ENCODE measurements around the gene WDR74. TPM values are rescaled to one million over a fixed set of nuclear protein-coding genes. Genes with fewer than 3 reads are reported as not detected.

The WDR74 gene
- total RNA-seq, 1 experiment from 2014 or later, result 72.4 TPM

DNA sequence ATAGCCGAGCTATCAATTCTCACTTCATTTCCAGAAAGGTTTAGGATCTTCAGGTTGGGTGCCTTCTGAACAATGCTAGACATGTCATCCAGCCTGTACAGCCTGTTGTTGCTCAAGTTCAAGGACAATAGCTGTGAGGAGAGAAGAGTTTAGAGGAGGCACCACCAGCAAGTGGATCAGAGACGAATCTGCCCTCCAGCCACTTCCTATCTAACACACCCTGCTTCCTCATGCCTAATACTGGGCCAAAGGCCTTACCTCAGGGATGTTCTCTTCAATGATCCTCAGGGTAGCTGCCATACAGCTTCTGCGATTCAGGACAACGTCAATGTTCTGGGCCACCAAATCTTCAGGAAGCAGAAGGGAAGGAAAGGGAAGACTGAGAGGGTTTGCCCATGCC lies 38.3 kb downstream of the WDR74 start:
- no TSS peak for BruUV-seq (replicated peaks)
- Histone ChIP-seq H3K9me3 (ENCODE audit: insufficient read depth, low read depth) (no peaks in the 10 kb centered on the region), H3K27ac (no peak overlapping the region), H3F3A (ENCODE audit: insufficient read depth, low read depth) (peaks cover 6% of the 10 kb centered on the region; the same call in 1 of the 2 replicates), H3K36me3 (ENCODE audit: low read depth) (peaks cover 45% of the 10 kb centered on the region), H2AFZ (no peak overlapping the region), H3K9me2 (ENCODE audit: insufficient read depth) (no peaks in the 10 kb centered on the region), H3K79me2 (ENCODE audit: low read depth) (peaks cover 32% of the 10 kb centered on the region), H3K4me1 (replicated peaks; ENCODE audit: insufficient read depth) (peaks cover 14% of the 10 kb centered on the region), H3K4me2 (no peak overlapping the region), H3K27me3 (ENCODE audit: insufficient read depth, low read depth) (no peaks in the 10 kb centered on the region), H4K20me1 (ENCODE audit: insufficient read depth) (no peaks in the 10 kb centered on the region; the same call in 1 of the 2 replicates), H3K4me3 (no peak overlapping the region)
- CTCF ChIA-PET, result no interaction called here
- peak in 1 of 2 experiments; percentile 31 for DNase-seq
- TF ChIP-seq, protein P1, sequence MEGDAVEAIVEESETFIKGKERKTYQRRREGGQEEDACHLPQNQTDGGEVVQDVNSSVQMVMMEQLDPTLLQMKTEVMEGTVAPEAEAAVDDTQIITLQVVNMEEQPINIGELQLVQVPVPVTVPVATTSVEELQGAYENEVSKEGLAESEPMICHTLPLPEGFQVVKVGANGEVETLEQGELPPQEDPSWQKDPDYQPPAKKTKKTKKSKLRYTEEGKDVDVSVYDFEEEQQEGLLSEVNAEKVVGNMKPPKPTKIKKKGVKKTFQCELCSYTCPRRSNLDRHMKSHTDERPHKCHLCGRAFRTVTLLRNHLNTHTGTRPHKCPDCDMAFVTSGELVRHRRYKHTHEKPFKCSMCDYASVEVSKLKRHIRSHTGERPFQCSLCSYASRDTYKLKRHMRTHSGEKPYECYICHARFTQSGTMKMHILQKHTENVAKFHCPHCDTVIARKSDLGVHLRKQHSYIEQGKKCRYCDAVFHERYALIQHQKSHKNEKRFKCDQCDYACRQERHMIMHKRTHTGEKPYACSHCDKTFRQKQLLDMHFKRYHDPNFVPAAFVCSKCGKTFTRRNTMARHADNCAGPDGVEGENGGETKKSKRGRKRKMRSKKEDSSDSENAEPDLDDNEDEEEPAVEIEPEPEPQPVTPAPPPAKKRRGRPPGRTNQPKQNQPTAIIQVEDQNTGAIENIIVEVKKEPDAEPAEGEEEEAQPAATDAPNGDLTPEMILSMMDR (conservative IDR thresholded peaks at IDR 0.05), result no peak
- TF ChIP-seq EZH2 (IDR thresholded peaks at IDR 0.05; ENCODE audit: low read depth), result no peak
- intact Hi-C loops (cut with micrococcal nuclease; ENCODE audit: unreplicated experiment), result no loop called here
- POLR2A ChIA-PET (ENCODE audit: unreplicated experiment), result no interaction called here

DNA sequence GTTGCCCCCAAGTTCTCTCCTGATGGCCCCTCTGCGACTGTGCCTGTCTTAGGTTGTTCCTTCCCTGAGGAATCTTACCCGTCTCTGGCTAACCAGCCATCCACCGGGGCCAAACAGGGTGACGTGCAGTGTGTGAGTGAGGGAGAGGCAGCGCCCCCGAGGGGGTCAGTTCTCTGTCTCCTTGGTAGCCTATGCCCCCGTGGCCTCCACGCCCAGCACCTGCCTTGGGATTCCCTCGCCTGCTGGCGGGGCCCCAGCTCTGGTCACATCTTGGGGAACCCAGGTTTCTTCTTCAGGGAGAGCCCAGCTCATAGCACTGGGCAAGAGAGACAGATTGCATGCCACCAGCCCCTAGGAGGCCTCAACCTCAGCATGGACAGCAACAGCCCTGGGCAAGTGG lies 39.9 kb downstream of the WDR74 start:
- CTCF ChIA-PET, result no interaction called here

DNA sequence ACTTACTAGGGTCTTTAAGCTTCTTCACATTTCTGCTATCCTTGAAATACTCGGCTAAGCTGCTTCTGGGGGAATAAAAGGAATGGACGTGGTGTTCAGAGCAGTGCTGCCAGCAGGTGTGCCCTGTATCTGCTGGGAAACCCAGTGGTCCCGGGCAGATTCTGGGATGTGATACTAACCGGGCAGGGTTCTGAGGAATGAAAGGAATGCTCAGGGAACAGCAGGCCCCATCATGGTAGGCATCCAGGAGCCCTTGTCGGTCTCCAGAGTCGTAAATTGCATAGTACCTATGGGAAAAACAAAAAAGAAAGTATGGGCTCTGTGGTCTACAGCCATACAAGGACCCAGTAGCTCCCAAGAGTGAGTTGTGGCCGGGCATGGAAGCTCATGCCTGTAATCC lies 43.1 kb downstream of the WDR74 start:
- Histone ChIP-seq H3K4me3 (no peak overlapping the region), H3K4me1 (replicated peaks; ENCODE audit: insufficient read depth) (peaks cover 8% of the 10 kb centered on the region), H3K27me3 (ENCODE audit: insufficient read depth, low read depth) (no peaks in the 10 kb centered on the region), H3K9me3 (ENCODE audit: insufficient read depth, low read depth) (no peaks in the 10 kb centered on the region), H3K27ac (no peak overlapping the region), H3K79me2 (ENCODE audit: low read depth) (peaks cover 5% of the 10 kb centered on the region), H3F3A (ENCODE audit: insufficient read depth, low read depth) (peaks cover 31% of the 10 kb centered on the region), H3K4me2 (no peak overlapping the region), H3K9me2 (ENCODE audit: insufficient read depth) (no peaks in the 10 kb centered on the region), H4K20me1 (ENCODE audit: insufficient read depth) (no peaks in the 10 kb centered on the region), H2AFZ (no peak overlapping the region), H3K36me3 (ENCODE audit: low read depth) (peaks cover 37% of the 10 kb centered on the region)
- ChIA-PET POLR2A (ENCODE audit: unreplicated experiment) (interaction anchor here (0.5 to 0.6 kb wide), 3 partner anchors 15 to 131 kb away, joined by 3 to 5 read pairs (median 4); partner anchors contain the start of genes C11orf98 and CSKMT), CTCF (interaction anchor here (0.6 to 0.7 kb wide), 2 partner anchors 25 to 993 kb away, joined by 4 to 5 read pairs; partner anchors contain the start of gene TAF6L)
- no peak for TF ChIP-seq EZH2 (IDR thresholded peaks at IDR 0.05; ENCODE audit: low read depth)
- TF ChIP-seq, protein P1 (conservative IDR thresholded peaks at IDR 0.05), result no peak
- no peak for DNase-seq
- intact Hi-C loops (cut with micrococcal nuclease; ENCODE audit: unreplicated experiment), result no loop called here
- no TSS peak for BruUV-seq (replicated peaks)

More for the DNA sequence above, 39.9 kb downstream of the WDR74 start:
- POLR2A ChIA-PET (ENCODE audit: unreplicated experiment), result interaction anchor here (0.5 kb wide), 1 partner anchor 29 kb away, joined by 9 read pairs; no protein-coding TSS in a partner anchor
- Histone ChIP-seq H3K4me2 (no peak overlapping the region), H3K9me2 (ENCODE audit: insufficient read depth) (no peaks in the 10 kb centered on the region), H3F3A (ENCODE audit: insufficient read depth, low read depth) (peaks cover 8% of the 10 kb centered on the region), H3K4me1 (replicated peaks; ENCODE audit: insufficient read depth) (peaks cover 11% of the 10 kb centered on the region), H3K27ac (no peak overlapping the region), H3K9me3 (ENCODE audit: insufficient read depth, low read depth) (no peaks in the 10 kb centered on the region), H3K79me2 (ENCODE audit: low read depth) (peaks cover 27% of the 10 kb centered on the region), H2AFZ (no peak overlapping the region), H3K4me3 (no peak overlapping the region), H4K20me1 (ENCODE audit: insufficient read depth) (no peaks in the 10 kb centered on the region), H3K27me3 (ENCODE audit: insufficient read depth, low read depth) (no peaks in the 10 kb centered on the region), H3K36me3 (ENCODE audit: low read depth) (peaks cover 46% of the 10 kb centered on the region)
- intact Hi-C loops (cut with micrococcal nuclease; ENCODE audit: unreplicated experiment), result no loop called here
- no peak for DNase-seq
- no TSS peak for BruUV-seq (replicated peaks)
- TF ChIP-seq EZH2 (IDR thresholded peaks at IDR 0.05; ENCODE audit: low read depth), result no peak
- TF ChIP-seq, protein P1 (conservative IDR thresholded peaks at IDR 0.05), result no peak
